Measurements from ENCODE around the gene RNF19B.

DNA sequence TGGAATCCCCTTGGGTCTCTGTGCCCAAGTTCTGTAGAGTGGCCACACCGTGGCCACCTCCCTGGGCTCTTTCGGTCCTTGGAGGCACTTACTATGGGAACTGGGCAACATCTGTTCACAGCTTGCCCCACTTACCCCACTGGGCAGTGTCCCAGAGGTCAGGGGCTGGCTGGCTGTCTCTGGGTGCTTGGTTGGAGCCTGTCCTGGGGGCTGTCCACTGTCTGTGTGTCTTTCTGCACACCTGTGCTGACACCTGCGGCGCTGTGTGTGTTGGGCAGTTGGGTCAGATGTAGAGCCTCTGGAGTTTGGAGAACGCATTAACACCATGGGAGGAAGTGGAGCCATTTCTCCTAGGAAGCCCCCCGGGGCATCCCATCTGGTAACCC lies 62.1 kb downstream of the RNF19B start:
- TF ChIP-seq CREB1 (IDR thresholded peaks at IDR 0.05; ENCODE audit: low read depth) (no peak), CHD4 (IDR thresholded peaks at IDR 0.05) (no peak), POLR2A (IDR thresholded peaks at IDR 0.05; ENCODE audit: low read depth, low read length) (no peak), ZNF384 (IDR thresholded peaks at IDR 0.05; ENCODE audit: borderline replicate concordance, low read depth, low read length) (no peak), TARDBP (IDR thresholded peaks at IDR 0.05; ENCODE audit: borderline replicate concordance) (no peak), BHLHE40 (IDR thresholded peaks at IDR 0.05; ENCODE audit: borderline replicate concordance in 1 of 2, low read depth in 2 of 2, low read length in 1 of 2) (no peak), EZH2 (IDR thresholded peaks at IDR 0.05; ENCODE audit: borderline replicate concordance, control insufficient read depth, low read depth, low read length) (no peak), EP300 (IDR thresholded peaks at IDR 0.05; ENCODE audit: borderline replicate concordance in 1 of 2, control insufficient read depth in 1 of 2, low read depth in 2 of 2, low read length in 2 of 2) (no peak), RCOR1 (conservative IDR thresholded peaks at IDR 0.05; ENCODE audit: low read depth, low read length) (no peak)
- TF ChIP-seq, protein P1, sequence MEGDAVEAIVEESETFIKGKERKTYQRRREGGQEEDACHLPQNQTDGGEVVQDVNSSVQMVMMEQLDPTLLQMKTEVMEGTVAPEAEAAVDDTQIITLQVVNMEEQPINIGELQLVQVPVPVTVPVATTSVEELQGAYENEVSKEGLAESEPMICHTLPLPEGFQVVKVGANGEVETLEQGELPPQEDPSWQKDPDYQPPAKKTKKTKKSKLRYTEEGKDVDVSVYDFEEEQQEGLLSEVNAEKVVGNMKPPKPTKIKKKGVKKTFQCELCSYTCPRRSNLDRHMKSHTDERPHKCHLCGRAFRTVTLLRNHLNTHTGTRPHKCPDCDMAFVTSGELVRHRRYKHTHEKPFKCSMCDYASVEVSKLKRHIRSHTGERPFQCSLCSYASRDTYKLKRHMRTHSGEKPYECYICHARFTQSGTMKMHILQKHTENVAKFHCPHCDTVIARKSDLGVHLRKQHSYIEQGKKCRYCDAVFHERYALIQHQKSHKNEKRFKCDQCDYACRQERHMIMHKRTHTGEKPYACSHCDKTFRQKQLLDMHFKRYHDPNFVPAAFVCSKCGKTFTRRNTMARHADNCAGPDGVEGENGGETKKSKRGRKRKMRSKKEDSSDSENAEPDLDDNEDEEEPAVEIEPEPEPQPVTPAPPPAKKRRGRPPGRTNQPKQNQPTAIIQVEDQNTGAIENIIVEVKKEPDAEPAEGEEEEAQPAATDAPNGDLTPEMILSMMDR (IDR thresholded peaks at IDR 0.05 in 2 of 3, conservative IDR thresholded peaks at IDR 0.05 in 1 of 3; ENCODE audit: control insufficient read depth in 2 of 3, extremely low read depth in 1 of 3, insufficient read depth in 1 of 3, low read depth in 3 of 3, low read length in 3 of 3), result no peak
- TF ChIP-seq, protein P2, sequence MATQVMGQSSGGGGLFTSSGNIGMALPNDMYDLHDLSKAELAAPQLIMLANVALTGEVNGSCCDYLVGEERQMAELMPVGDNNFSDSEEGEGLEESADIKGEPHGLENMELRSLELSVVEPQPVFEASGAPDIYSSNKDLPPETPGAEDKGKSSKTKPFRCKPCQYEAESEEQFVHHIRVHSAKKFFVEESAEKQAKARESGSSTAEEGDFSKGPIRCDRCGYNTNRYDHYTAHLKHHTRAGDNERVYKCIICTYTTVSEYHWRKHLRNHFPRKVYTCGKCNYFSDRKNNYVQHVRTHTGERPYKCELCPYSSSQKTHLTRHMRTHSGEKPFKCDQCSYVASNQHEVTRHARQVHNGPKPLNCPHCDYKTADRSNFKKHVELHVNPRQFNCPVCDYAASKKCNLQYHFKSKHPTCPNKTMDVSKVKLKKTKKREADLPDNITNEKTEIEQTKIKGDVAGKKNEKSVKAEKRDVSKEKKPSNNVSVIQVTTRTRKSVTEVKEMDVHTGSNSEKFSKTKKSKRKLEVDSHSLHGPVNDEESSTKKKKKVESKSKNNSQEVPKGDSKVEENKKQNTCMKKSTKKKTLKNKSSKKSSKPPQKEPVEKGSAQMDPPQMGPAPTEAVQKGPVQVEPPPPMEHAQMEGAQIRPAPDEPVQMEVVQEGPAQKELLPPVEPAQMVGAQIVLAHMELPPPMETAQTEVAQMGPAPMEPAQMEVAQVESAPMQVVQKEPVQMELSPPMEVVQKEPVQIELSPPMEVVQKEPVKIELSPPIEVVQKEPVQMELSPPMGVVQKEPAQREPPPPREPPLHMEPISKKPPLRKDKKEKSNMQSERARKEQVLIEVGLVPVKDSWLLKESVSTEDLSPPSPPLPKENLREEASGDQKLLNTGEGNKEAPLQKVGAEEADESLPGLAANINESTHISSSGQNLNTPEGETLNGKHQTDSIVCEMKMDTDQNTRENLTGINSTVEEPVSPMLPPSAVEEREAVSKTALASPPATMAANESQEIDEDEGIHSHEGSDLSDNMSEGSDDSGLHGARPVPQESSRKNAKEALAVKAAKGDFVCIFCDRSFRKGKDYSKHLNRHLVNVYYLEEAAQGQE (IDR thresholded peaks at IDR 0.05; ENCODE audit: low read depth, low read length), result no peak
